Kidney glomerular epithelial cell (primary cell): ENCODE measurements around the gene HMCN1.
A peak's percentile ranks its signal among the peaks of the same experiment; 100 is the strongest.

Experiments
- DNase-seq: peaks from one replicate; lab custom pipeline; 2025; lab: John Stamatoyannopoulos, UW

The HMCN1 gene

DNA sequence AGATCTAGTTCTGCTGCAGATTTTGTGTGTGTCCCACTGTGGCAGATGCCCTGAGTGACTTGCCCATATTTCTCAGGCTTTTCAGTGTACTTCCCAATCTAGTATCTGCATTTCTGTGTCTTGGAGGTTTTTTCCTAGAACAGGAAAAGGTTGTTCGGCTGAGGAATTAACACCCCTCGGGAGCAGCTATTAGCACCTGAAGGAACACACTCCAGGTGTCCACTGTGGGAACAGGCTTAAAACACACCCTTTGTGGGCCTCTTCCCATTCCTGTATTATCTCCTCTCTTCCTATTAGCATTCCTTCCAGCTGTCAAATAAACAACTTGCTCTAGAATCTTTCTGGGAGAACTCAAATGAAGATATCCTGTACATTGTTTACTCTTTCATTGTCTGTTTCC lies 178.3 kb downstream of the HMCN1 start:
- no peak for DNase-seq

DNA sequence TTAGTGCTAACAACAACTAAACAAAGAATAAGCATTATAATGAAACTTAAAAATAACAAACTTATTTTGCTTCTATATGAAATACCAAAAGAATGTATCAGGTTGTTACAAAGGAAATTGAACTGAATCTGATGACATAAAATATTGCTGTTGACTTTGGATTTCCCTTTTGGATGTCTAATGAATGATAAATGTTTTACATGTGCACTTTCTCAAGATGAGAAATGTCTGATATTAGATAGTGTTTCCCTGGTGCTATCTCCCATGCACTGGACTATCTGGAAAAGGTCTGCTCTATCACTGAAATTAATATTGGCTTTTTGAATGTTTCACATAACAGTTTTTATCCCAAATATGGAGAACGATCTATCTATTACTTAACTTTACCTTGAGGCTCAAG lies 179.9 kb downstream of the HMCN1 start:
- DNase-seq, result no peak

DNA sequence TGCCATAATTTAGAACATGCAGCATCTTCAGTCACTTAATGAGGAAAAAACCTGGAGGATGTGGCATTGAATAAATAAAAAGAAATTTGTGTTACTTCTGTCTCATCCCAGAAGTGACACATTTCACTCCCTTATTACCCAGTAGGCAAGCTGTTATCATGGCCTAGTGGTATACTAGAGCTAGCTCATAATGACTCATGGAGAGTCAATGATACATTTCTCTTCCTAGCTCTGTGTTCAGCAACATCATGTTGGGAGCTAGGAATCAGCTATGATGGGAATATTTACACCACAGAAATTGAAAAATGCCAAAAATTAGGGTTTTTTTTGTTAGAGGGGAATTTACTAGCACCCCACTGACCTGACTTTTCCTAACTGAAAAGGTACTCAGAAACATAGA lies 182.7 kb downstream of the HMCN1 start:
- DNase-seq, result peak; percentile 2

DNA sequence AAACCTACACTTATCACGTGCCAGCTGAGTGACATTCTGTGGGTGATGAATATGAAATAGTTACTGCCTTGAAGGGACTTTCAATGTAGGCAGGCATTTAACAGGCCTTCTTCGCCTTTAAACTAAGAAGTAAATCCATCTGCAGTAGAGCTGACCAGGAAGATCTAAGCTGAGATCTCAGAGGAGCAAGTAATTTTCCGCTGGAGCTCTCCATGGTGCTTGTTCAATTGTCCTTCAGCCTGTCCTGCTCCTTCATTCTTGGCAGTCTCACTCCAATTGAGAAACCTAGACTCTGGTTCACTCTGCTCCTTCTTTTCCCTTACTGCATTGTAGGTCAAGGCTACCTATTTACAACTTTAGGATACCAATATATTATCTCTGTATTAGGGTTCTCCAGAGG lies 183.5 kb downstream of the HMCN1 start:
- peak; percentile 26 for DNase-seq

DNA sequence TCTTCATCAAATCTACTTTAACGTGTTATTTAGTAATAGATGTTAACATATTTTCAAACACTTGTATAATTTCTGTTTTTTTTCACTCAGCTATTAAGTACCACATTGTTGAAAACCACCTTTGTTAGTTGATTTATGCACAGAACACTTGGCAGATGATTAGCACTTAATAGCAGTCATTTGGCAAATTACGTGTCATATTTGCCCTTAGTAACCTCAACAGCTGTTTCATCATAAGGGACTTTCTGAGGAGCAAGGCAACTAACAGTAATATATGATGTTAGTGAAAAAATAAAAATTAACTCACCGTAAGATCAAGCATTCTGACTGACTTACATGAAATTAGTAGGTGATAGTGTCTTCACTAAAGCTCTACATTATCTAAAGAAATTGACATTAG lies 186.4 kb downstream of the HMCN1 start:
- DNase-seq, result no peak

DNA sequence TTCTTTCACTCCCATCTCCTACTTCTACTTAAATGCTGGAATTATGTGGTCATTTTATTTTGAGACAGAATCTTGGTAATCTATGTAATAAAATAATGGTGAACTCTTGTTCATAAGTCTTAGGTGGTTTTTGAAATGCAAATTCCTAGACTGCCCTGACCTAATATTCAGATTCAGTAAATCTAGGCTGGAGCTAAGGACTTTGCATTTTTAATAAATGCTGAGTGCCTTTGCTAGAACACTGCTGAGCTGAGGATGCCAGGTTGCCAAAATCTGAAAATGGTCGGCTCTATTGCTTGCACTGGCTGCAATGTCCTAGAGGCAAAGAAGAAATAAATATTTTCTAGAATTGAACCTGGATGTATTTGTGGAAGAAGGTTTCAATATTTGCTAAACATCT lies 187.4 kb downstream of the HMCN1 start:
- DNase-seq, result no peak

DNA sequence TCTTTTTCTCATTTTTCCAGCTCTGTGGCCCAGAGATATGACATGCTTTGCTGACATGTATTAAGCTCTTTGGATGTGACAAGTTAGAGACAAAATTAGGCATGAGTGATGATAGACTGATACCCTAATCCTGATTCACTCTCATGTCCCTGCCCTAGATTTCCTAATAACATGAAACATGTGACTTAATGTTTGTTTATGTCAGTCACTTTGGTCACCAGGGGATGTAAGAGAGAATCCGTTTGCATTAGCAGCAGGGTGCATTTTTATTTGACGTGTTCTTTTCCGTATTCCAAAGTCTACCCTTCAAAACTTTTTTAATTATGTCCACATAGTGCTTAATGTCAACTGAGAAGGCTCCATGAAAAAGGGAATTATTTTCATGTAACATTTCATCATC lies 192.4 kb downstream of the HMCN1 start:
- DNase-seq, result no peak

DNA sequence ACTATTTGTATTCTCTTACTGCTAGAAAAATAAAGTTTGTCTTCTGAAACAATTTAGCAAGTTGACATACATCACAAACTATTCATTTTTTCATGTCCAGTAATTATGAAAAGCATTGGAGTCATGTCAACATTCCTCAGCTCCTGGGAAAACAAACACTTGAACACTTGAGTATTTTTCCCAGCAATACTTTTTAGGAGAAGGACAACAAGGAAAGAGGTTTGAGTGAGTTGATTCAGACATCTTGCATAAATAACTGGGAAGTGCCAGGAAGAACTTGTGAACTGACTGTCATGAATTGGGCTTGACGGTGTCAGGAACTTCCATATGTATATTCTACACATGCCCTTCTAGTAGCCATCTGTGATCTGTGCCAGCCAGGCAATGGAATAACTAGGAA lies 195.6 kb downstream of the HMCN1 start:
- no peak for DNase-seq

DNA sequence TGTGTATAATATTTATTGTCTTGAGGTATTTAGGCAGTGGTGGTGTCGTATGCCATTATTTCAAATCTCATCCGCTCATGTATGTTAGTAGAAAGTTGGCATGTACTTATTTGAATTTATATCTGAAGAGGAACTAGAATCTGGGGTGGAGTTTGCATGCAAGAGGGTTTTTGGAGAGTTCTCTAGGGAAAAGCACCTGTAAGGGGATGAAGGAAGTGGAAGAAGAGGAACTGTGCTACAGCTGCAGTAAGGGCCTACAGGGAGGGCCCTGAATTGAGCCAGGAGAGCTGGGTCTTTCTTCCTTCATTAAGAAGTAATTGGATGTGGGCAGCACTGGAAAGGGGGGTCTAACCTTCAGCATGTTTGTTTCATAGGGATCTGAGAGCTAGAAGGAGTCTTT lies 197.2 kb downstream of the HMCN1 start:
- DNase-seq, result no peak

DNA sequence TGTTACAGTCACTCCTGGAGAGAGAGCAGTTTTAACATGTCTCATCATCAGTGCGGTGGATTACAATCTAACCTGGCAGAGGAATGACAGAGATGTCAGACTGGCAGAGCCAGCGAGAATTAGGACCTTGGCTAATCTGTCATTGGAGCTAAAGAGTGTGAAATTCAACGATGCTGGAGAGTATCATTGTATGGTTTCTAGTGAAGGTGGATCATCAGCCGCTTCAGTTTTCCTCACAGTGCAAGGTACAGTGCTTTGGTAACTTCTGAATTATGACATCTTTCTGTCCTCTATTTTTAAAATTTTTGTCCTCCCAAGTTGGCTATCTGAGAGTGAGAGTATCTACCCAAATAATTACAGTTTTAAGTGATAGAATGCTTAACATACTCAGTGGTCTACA lies 199.4 kb downstream of the HMCN1 start:
- DNase-seq, result no peak

DNA sequence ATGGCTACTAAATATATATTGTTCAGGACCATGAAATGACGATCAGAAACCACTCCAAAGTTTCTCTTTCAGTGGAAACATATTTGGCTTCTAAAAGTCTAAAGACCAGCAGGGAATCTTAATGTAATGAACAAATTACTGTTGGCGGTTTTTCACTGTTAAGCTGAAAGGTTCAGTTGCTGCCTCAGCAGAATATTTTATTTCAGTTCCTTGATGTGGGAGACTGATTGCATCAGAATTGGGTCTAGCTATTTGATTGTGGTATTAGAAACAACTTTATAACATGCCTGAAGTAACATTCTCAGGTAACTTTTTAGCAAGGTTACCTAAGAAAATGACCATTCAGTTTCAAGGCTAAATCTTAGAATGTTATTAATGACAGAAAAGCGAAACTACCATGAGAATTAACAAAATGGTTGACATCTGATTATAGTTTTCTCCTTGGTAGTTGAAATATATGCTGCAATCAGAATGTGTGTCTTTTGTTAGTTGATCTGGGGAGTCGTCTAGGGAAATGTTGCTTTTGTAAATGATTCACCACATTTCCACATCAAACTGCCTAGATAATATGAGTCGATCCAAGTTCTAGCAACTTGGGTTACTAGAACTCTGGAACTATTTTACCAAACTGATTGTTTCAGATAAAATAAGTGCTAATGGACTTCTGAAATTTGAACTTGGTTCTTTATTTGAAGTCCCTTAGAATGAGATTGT lies 200.4 kb downstream of the HMCN1 start:
- peak; percentile 56 for DNase-seq

DNA sequence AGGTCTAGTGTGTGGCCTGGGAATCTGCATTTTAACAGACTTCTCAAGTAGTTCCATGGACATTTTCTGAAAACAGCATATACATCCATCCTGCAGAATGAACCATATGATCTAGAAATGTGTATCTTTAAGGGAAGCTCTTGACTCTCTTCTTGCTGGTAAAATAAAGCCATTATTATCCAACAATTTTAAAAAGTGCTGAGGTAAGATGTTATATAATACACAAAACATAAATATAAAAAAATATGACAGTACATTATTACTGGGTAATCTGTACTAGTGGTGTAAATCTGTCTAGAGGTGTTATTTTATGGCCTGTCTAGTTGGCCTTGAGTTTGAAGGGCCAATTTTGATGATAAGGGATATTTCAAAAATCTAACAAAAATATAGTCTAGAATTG lies 201.2 kb downstream of the HMCN1 start:
- no peak for DNase-seq

DNA sequence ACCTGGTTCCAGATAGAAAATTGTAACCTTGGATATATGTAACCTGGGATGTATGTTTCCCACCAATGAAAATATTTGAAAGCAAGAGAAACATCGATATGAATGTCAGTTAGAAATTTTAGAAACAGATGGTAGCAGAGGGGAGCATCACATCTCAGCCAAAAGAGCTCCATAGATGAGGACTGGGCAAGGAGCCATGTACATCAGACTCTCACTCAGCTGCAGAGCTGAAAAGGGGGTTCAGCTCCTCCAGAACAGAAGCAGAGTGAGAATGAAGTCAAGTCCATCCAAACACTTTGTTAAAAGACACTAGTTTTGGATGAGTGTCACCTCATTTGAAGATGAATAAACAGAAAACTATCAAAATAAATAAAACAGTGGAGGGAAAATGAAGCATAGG lies 202.4 kb downstream of the HMCN1 start:
- DNase-seq, result no peak

DNA sequence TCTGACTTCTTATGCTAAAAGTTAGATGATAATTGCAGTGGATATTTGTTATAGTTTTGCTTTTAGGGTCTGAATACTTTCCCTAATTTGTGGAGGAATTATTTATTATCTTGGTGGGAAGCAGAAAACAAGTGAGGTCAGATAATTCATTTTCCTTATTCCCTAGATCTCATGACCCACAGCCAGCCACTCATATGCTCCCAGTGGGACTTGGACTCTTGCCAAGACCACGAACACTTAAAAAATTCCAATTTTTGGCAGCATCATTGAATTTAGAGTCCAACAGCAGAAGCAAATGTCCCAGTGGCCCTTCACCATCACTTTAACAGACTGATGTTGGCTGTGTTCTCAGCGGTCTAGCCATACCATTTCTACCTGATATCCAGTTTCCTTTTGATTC lies 204.2 kb downstream of the HMCN1 start:
- no peak for DNase-seq

DNA sequence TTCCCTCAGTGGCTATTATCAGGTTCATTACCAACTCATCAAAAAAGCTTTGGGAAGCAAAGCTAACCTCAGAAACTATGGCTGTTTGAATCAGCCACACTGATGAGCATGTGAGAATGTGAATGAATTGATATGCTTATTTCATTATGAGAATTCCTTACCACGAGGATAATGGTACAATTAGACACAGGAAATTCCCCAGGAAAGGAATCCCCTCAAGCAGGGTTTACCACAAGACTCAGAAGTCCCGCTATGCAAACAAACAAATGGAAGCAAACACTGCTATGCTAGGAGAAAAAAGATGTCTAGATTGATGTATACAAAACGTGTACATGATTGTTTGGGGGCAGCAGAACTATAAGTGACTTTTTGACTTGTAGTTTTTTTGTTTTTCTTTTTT lies 205.0 kb downstream of the HMCN1 start:
- DNase-seq, result no peak

DNA sequence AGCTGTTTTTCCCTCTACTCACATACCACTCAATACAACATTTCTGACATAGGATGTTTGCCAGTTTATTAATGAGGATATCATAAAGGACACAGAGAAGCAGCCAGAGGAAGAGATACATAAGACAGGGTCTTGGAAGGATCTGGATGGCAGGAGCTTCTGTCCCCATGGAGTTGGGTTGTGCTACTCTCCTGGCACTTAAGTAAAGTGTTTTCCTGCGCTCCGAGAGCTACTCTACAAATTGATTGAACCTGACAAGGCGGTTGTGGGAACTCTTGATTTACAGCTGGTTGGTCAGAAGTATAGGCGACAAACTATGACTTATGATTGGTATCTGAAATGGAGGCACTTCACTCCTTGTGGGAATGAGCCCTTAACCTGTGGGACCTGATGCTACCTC lies 208.8 kb downstream of the HMCN1 start:
- no peak for DNase-seq

DNA sequence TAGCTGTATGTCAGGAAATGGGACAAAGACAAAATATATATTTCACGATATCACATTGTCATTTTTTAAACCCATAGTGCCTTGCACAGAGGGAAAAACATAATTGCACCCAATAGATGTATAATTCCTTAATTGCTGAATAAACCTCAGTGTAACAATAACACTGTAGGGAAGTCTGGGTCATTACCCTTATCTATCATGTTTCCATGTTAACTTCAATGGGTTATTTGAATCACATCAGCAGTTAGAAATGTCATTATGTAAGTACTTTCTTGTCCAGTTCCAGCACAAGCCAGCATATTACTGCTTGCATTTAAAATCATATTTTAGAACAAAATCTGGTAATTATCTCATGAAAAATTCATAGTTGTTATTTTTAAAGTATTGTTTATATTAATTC lies 222.7 kb downstream of the HMCN1 start:
- peak; percentile 6 for DNase-seq

DNA sequence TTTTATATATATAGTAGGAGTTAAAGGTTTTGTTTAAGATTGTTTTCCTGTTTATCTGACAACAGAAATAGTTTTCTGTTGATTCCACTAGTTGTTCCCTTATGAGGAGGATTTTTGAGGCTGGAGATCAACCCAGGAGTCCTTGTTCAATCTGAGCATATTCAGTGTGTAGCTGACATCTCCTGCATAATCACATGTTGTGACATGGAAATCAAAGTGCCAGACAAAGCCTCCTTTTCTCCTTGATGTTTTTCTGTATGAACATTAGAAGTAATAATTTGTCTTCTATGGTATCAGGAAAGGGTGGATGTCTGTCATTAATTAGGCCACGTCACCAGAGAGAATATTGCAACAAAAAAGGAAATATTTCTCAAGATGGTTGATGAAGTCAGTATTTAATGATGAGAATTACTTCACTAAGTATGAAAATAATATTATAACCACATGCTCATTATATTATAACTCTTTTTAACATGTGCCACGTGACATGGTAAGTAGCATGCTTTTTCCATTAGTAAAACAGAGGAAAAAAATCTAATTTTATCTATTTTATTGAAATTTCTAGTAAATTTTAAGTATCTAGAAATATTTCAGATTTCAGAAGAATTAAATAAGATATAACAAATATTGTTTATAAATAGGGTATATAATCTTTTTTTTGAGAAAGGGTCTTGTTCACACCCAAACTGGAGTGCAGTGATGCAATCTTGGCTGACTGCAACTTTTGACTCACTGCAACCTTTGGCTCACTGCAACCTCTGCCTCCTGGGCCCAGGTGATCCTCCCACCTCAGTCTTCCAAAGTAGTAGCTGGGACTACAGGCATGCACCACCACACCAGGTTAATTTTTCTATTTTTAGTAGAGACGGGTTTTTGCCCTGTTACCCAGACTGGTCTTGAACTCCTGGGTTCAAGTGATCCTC lies 223.5 kb downstream of the HMCN1 start:
- DNase-seq, result no peak

DNA sequence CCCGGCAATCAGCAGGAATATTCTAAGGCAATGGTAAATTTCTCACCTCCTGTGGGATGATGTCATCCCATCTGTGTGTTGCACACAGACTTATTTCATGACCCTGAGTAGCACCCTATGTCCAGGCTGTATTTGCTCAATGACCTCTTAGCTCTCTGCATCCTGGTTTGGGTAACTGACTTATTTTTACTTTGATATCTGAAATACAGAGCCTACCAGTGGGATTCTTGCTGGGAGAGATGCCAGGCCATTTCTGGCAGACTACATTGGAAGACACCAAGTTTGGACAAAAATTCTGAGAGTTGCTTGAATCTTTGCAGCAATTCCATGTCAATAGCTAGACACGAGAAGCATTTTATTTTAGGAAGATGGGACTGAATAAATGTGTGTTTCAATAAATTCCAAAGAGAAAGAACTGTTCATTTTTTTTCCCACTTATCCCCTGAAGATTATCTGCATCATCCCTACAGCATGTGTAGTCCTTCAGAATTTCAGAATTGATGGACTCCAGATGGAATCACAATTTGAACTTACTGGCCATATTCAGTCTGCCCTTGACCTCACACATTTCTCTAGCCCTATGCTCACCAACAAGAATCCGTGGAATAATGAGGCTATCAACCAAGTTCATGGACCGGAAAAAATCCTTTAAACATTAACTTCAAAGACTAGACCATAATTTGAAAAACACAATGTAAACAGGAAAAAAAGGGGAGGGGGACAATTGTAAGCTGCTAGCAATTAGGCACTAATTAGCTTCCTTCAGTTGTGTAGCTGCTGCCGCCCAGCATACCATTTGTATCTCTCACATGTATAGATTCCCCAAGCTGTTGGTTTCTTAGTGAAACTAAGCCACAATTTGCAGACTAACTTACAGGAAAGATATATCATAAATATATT lies 226.5 kb downstream of the HMCN1 start:
- peak; percentile 60 for DNase-seq

DNA sequence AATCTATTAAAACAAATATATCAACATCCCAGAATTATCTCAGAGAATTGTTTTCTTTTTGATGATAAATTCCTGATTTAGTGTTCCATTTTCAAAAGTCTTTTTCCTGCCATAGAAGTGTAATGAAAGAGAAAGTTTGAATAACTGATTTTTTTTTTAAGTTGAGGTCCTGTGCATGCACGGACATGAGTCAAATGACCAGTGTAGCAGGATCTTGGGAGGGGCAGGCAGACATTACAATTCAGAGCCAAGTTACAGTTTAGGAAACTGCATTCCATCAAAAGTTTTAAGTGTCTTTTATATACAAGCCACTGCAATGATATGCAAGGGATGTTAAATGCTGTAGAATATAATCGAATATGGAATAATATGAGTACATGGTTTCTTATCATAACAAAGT lies 227.5 kb downstream of the HMCN1 start:
- peak; percentile 27 for DNase-seq

DNA sequence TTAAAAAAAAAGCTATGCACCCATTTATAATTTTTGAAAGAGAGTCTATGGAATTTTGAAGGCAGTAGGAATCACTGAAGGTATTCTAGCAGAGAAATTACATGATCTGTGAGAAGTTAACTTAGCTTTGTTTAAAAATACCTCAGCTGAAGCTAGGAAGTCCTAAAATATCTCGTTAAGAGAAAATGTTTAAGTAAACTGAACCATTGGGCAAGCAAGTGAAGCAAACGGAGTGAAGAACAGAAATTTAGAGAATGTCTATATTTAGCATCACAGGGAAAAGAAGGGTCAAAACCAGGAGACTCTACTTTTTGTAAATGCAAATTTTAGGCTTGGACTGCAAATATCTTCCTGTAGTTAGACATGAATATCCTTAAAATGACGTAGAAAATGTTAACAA lies 230.8 kb downstream of the HMCN1 start:
- DNase-seq, result no peak

DNA sequence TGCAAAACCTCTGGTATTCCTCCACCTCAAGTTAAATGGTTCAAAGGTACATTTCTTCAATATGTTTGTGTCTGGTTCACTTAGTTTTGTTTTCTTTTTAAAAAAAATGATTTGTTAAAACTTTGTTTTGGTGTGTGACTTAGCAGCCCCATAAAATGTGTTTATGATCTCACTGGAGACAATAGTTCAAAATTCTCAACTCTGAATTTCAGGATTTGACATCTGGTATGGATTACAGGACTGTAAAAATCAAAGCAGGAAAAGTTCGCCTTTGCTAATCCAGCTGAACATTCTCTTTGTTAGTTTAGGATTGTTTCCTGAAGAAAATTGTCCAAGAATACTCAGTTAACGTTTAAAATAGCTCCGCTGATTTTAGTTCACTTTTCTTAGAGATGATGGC lies 231.7 kb downstream of the HMCN1 start:
- no peak for DNase-seq

DNA sequence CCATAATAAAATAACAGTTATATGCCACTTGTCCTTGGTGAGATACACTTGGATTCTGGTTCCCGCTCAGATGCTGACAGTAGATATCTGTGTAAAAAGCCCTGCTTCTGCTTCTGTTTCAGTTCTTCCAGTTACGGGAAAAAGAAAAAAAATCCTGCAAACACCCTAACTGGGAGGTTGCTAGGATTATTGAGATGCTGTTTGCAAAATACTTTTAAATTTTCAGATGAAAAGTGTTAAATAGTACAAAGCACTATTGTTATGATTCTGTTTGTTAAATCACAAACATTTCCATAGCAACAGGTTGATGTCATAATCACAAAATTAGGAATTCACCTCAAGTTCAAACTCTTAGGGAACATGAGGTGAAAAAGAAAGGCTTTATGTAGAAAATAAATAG lies 232.3 kb downstream of the HMCN1 start:
- DNase-seq, result no peak
